HTR-8/SVneo (cell line): ENCODE results near the gene STAG1.

Source experiments
- DNase-seq: peaks from one replicate; pipeline ENCODE4 v3.0.0; 2011; ENCODE audit warnings: low spot score, mixed read lengths; ENCODE audit not compliant: insufficient read length
- FAIRE-seq: peaks from 2 replicates; lab custom pipeline; 2011; peaks lifted over from hg19 to GRCh38; lab: Jason Lieb, UNC

Gene STAG1

GRCh38 chr3:136293279-136293678 lies 458.9 kb downstream of the STAG1 start:
- no peak for DNase-seq
- no peak for FAIRE-seq

- no peak for DNase-seq
- FAIRE-seq = no peak
Measured at GRCh38 chr3:136292500-136292899, 459.7 kb downstream of the STAG1 start.

DNA sequence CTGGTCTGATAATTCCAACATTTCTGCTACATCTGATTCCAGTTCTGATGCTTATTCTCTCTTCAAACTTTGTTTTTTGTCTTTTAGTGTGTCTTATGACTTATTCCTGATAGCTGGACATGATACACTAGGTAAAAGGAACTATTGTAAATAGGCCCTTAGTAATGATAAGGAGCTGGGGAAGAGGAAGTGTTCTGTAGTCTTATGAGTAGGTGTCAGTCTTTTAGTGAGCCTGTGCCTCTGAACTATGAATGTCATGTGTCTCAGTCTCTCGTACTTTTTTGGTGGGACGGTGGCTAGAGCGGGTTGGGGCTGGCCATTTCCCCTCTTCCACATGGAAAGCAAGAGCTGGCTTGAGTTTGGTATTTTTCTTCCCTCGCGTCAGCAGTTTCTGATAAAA lies 460.9 kb downstream of the STAG1 start:
- DNase-seq (no peak), FAIRE-seq (no peak)
